Fibroblast of the aortic adventitia (primary cell): ENCODE measurements around the gene FAM89B. TPM values are rescaled to one million over a fixed set of nuclear protein-coding genes. Genes with fewer than 3 reads are reported as not detected.
A peak's percentile ranks its signal among the peaks of the same experiment; 100 is the strongest.

Source experiments
- DNase-seq: peaks from one replicate; pipeline ENCODE4 v3.0.0-alpha.2; 2010; ENCODE audit warnings: low read depth
- H3K4me3 ChIP-seq: 2 replicates; pipeline ENCODE4 v1.5.1; 2011; ENCODE audit warnings: low read depth, mild to moderate bottlenecking, control low read depth, low read length, moderate library complexity
- total RNA-seq: library from RNA; depleted of rRNA; stranded (reverse); fragments of >200 nt; gene quantifications from 2 replicates; pipeline ENCODE4 v1.2.3, GENCODE V29; 2012; ENCODE audit warnings: low replicate concordance
- TF ChIP-seq, protein P1 (sequence below): IDR thresholded peaks from 2 replicates; pipeline ENCODE4 v1.5.1; 2011; ENCODE audit warnings: mild to moderate bottlenecking, low read length, control low read depth, inconsistent platforms; ENCODE audit not compliant: insufficient read depth

FAM89B gene
- total RNA-seq, 1 donor = 21.6 TPM

DNA sequence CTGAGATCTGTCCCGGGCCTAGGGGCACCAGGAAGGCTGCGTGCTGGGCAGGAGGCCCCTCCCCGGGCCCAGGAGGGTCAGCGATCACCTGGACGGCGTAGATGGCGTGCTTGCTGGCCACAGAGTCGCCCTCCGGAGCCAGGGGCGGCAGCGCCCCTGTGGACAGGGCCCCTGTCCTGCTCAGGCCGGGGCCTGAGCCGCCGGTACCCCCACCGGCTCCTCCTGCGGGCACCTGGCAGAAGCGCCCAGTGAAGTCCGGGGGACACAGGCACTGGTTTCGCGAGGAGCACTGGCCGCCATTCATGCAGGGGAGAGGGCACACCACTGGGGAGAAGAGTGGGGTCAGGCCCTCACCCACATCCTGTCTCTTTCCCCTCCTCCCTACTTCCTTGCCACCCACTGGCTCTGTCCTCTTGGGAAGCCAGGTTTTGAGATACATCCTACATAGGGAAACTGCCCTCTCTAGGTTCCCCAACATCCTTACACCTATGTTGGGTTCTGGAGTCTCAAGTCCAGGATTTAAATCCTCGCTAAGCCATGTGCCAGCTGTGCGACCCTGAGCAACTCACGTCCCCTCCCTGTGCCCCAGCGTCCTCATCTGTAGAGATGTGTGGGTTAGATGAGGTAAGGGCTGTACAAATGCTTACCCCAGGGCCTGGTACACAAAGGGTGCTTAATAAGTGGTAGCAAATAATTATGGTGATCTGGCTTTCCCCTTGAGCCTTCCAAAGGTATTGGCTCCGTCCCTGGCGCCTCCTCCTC lies 18.1 kb upstream of the FAM89B start:
- no peak for DNase-seq
- no peak overlapping the region for H3K4me3 ChIP-seq
- TF ChIP-seq, protein P1, sequence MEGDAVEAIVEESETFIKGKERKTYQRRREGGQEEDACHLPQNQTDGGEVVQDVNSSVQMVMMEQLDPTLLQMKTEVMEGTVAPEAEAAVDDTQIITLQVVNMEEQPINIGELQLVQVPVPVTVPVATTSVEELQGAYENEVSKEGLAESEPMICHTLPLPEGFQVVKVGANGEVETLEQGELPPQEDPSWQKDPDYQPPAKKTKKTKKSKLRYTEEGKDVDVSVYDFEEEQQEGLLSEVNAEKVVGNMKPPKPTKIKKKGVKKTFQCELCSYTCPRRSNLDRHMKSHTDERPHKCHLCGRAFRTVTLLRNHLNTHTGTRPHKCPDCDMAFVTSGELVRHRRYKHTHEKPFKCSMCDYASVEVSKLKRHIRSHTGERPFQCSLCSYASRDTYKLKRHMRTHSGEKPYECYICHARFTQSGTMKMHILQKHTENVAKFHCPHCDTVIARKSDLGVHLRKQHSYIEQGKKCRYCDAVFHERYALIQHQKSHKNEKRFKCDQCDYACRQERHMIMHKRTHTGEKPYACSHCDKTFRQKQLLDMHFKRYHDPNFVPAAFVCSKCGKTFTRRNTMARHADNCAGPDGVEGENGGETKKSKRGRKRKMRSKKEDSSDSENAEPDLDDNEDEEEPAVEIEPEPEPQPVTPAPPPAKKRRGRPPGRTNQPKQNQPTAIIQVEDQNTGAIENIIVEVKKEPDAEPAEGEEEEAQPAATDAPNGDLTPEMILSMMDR = no peak

DNA sequence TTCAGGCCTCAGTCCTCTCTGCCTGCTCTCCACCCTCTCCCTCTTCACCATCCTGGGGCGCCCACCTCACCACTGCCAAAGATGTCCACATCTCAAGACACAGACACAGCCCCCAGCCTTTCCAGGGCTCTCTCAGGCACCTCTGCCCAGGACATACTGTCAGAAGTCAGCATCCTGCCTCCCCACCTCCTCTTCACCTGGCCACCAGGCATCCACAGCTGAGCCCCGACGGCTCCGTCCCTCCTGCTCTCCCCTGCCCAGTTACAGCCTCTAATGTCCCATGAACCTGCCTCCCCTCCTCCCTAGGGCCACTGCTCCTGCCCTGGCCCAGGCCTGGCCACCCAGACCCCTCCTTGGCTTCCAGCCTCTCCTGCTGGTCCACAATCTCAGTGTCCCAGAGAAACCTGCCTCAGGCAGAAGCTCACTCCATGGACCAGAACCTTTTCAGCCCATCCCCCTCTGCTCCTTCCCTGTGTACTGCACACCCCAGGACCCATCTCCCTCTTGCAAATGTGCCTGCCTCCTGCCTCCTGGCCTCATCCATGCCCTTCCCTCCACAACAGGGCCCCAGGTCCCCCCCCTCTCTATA lies 17.4 kb upstream of the FAM89B start:
- TF ChIP-seq, protein P1 = no peak
- DNase-seq = no peak
- H3K4me3 ChIP-seq = no peak overlapping the region

DNA sequence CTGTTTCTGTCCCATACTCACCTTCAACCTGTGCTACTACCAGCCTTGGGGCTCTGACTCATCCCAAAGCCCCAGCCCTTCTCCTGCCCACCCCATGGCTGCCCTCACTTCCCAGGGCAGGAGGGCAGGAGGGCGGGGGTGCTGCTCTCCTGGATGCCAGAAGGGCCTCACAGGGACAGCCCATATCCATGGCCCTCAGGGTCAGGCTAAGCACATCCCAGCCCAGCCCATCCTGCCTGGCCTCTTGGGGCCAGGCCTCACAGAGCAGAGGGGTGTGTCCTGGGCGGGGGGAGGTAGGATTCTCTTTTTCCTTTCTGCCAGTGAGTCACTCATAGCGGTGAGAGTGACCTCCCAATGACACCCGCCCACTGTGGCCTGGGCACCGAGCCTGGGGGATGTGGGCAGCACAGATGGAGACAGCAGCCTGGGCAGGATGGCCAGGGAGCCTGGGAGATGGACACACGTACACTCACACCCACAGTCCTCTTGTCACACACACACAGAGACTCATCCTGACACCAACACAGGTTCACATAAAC lies 16.6 kb upstream of the FAM89B start:
- DNase-seq = peak; percentile 76
- TF ChIP-seq, protein P1 = no peak
- peak overlapping the region; percentile 47 for H3K4me3 ChIP-seq

DNA sequence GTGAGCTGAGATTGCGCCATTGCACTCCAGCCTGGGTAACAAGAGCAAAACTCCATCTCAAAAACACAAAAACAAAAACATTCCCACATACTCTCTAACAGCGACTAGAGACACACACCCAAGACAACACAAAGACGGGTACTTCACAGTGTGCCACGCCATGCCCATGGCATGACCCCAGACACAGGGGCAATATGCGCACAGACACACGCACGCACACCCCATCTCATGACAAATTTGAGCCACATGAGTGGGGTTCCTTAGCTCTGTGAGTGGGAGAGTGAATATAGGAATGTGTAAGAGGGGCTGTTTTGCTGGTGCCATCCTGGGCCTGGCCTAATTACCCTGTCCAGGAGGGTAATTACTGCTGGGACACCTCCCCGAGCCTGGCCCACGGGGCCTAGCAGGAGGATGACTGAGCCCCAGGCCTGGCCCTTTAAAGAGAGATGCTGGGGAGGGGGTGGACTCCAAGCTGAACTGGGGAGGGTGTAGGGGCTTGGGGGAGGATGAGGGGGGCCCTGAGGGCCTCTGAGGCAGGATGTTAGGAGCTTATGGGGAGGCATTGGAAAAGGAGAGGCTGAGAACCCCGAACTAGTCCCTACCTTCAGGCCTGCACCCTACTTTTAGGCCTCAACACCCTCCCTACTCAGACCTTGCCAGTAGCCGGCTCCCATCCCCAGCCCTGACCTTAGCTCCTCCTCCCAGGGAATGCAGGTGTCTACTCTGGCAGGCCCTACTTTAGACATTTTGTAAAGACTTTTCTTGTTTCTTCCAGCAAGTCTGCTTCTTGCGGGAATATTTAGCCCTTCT lies 15.7 kb upstream of the FAM89B start:
- peak overlapping the region; percentile 74 for H3K4me3 ChIP-seq
- no peak for DNase-seq
- TF ChIP-seq, protein P1 = no peak

DNA sequence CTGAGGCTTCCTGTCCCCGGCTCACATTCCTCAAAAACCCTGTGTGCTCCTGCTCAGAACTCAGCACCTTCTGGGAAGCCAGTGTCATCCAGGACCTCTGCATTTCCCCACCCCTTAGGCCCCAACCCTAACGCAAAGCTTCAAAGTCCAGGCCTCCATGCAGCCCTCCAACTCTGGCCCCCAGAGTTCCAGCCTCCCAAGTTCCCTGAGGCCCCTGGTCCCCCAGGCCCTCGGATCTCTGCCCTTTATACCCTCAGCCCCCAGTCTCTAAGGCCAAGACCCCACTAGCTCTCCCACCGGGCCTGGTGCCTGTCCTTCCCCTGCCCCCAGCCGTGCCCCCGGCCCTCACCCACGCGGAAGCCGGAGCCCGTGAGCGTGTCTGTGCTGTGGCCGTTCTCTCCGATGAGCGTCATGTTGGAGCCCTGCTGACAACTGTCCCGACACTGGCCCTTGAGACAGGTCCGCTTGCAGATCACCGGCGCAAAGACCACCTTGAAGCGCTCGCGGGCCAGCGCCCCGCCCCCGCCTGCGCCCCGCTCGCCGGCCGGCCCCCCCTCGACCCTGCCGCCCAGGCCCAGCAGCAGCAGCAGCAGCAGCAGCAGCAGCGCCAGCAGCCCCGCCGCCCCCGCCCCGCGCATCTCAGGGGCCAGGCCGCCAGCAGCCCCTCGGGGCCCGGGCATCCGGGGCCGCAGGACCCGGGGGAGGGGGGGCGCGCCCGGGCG lies 14.9 kb upstream of the FAM89B start:
- TF ChIP-seq, protein P1 = no peak
- DNase-seq = peak; percentile 35
- H3K4me3 ChIP-seq = peak overlapping the region; percentile 74
